IMR-90 (cell line): ENCODE measurements around the gene BTBD9. TPM values are rescaled to one million over a fixed set of nuclear protein-coding genes. Genes with fewer than 3 reads are reported as not detected.

Experiments
- ATAC-seq: fragments of 200-7000 bp; cut with Tn5 transposase; 2 replicates; pipeline ENCODE4 v1.9.1; 2020; ENCODE audit warnings: low read depth, mild to moderate bottlenecking, moderate library complexity
- BruUV-seq: library from RNA; stranded (reverse); fragments of 400-500 nt; replicated peaks from 2 replicates; lab custom pipeline; 2021; lab: Mats Ljungman, UMichigan
- CTCF ChIA-PET: fragments of 300-600 bp; formaldehyde crosslinking; extraction: SDS; loops from one replicate; lab custom pipeline; 2021; ENCODE audit warnings: antibody characterized with exemption; lab: Yijun Ruan, JAX
- POLR2A ChIA-PET: fragments of 300-600 bp; sonication (Branson Sonifier 250); formaldehyde crosslinking; loops from one replicate; lab custom pipeline; 2022; ENCODE audit warnings: antibody characterized with exemption; ENCODE audit not compliant: unreplicated experiment; lab: Charles Lee
- DNase-seq: peaks from one replicate; pipeline ENCODE4 v3.0.0; 2013
- H2AFZ ChIP-seq: replicated peaks from 2 replicates; pipeline ENCODE3; 2013; ENCODE audit warnings: low read length, mild to moderate bottlenecking; ENCODE audit not compliant: poor library complexity
- H2AK5ac ChIP-seq: 2 replicates; pipeline ENCODE4 v1.6.1; 2013; ENCODE audit warnings: low read depth, low read length, inconsistent platforms
- H2AK9ac ChIP-seq: replicated peaks from 2 replicates; pipeline ENCODE3; 2013; ENCODE audit warnings: mild to moderate bottlenecking, low read depth, low read length, moderate library complexity; ENCODE audit not compliant: poor library complexity
- H2BK120ac ChIP-seq: 2 replicates; pipeline ENCODE4 v1.6.1; 2013; ENCODE audit warnings: low read depth, low read length, inconsistent platforms
- H2BK15ac ChIP-seq: 3 replicates; pipeline ENCODE4 v1.6.1; 2013; ENCODE audit warnings: low read depth, low read length, inconsistent platforms
- H2BK20ac ChIP-seq: 2 replicates; pipeline ENCODE4 v1.6.1; 2013; ENCODE audit warnings: low read depth, mild to moderate bottlenecking, inconsistent platforms, low read length, moderate library complexity
- H2BK5ac ChIP-seq: 2 replicates; pipeline ENCODE4 v1.6.1; 2013; ENCODE audit warnings: mild to moderate bottlenecking, low read depth, low read length, inconsistent platforms; ENCODE audit not compliant: poor library complexity, severe bottlenecking
- H3K14ac ChIP-seq: replicated peaks from 2 replicates; pipeline ENCODE4 v1.6.1; 2013; ENCODE audit warnings: low read depth, low read length, inconsistent platforms
- H3K18ac ChIP-seq: 2 replicates; pipeline ENCODE4 v1.6.1; 2013; ENCODE audit warnings: low read depth, low read length, control low read depth
- H3K23ac ChIP-seq: 2 replicates; pipeline ENCODE4 v1.6.1; 2013; ENCODE audit warnings: low read depth, low read length, inconsistent platforms
- H3K27ac ChIP-seq: 2 replicates; pipeline ENCODE4 v1.5.1; 2013; ENCODE audit warnings: mild to moderate bottlenecking, control low read depth, low read length; ENCODE audit not compliant: insufficient read depth
- H3K27me3 ChIP-seq: 2 replicates; pipeline ENCODE4 v1.6.1; 2013; ENCODE audit warnings: low read length; ENCODE audit not compliant: control insufficient read depth, insufficient read depth
- H3K36me3 ChIP-seq: 2 replicates; pipeline ENCODE4 v1.6.1; 2013; ENCODE audit warnings: low read length, mixed read lengths; ENCODE audit not compliant: control insufficient read depth, insufficient read depth
- H3K4ac ChIP-seq: 2 replicates; pipeline ENCODE4 v1.6.1; 2013; ENCODE audit warnings: low read depth, low read length, inconsistent platforms
- H3K4me1 ChIP-seq: 2 replicates; pipeline ENCODE4 v1.6.1; 2013; ENCODE audit warnings: low read length, mixed read lengths; ENCODE audit not compliant: control insufficient read depth, insufficient read depth
- H3K4me2 ChIP-seq: 2 replicates; pipeline ENCODE4 v1.6.1; 2013; ENCODE audit warnings: low read depth, mild to moderate bottlenecking, control low read depth, low read length, moderate library complexity
- H3K4me3 ChIP-seq: 2 replicates; pipeline ENCODE4 v1.5.1; 2013; ENCODE audit warnings: low read depth, mild to moderate bottlenecking, control low read depth, low read length, moderate library complexity; ENCODE audit not compliant: insufficient read depth
- H3K56ac ChIP-seq: 2 replicates; pipeline ENCODE4 v1.6.1; 2013; ENCODE audit warnings: low read length, inconsistent platforms; ENCODE audit not compliant: insufficient read depth; ENCODE audit errors: extremely low read depth
- H3K79me1 ChIP-seq, 2 experiments: 2 replicates each; pipeline ENCODE4 v1.6.1; 2013; ENCODE audit warnings: low read length in 2 of 2, inconsistent platforms in 1 of 2, low read depth in 1 of 2
- H3K9ac ChIP-seq: 2 replicates; pipeline ENCODE4 v1.6.1; 2013; ENCODE audit warnings: low read depth, low read length, control low read depth
- H3K9me1 ChIP-seq: 2 replicates; pipeline ENCODE4 v1.6.1; 2013; ENCODE audit warnings: low read length, inconsistent platforms; ENCODE audit not compliant: insufficient read depth
- H3K9me3 ChIP-seq: 2 replicates; pipeline ENCODE4 v1.6.1; 2013; ENCODE audit warnings: low read length; ENCODE audit not compliant: control insufficient read depth, insufficient read depth
- H4K20me1 ChIP-seq: 2 replicates; pipeline ENCODE4 v1.6.1; 2013; ENCODE audit warnings: low read length, inconsistent platforms; ENCODE audit not compliant: insufficient read depth
- H4K5ac ChIP-seq: 2 replicates; pipeline ENCODE4 v1.6.1; 2013; ENCODE audit warnings: mild to moderate bottlenecking, low read depth, low read length, control low read depth
- H4K8ac ChIP-seq, 2 experiments: 2 replicates each; pipeline ENCODE4 v1.6.1; 2013; ENCODE audit warnings: low read depth in 2 of 2, low read length in 2 of 2, control low read depth in 1 of 2, inconsistent platforms in 1 of 2
- H4K91ac ChIP-seq: 2 replicates; pipeline ENCODE4 v1.6.1; 2013; ENCODE audit warnings: low read depth, low read length, inconsistent platforms; ENCODE audit not compliant: insufficient read depth
- MAFK ChIP-seq: IDR thresholded peaks from 2 replicates; pipeline ENCODE4 v1.6.1; 2012; ENCODE audit warnings: low read depth, low read length, improper control_type of control experiment
- WGBS, 2 experiments: methylation state at CpG; one replicate each; pipeline versions ENCODE4 v1.1.5 to v1.1.7; 2013; ENCODE audit warnings: missing lambda C conversion rate in 2 of 2; ENCODE audit not compliant: insufficient read length in 1 of 2; ENCODE audit errors: extremely low coverage in 2 of 2; 5-methylcytosine and 5-hydroxymethylcytosine counted together
- dilution Hi-C: fragments of 300-500 bp; cut with HindIII; formaldehyde crosslinking; loops from one replicate; pipeline ENCODE4 v1.14.3; 2018; ENCODE audit warnings: low sequenced_read_pairs; ENCODE audit not compliant: unreplicated experiment
- in situ Hi-C: fragments of 300-500 bp; cut with MboI; formaldehyde crosslinking; loops from 3 replicates; pipeline ENCODE4 v1.14.3; 2019; ENCODE audit warnings: low sequenced_read_pairs, inconsistent platforms, mixed read lengths
- intact Hi-C: fragments of 100-400 bp; cut with micrococcal nuclease; formaldehyde crosslinking; loops from 2 replicates; pipeline ENCODE4 v1.10.0; 2022
- polyA plus RNA-seq, 3 experiments: library from polyadenylated mRNA; depleted of rRNA; stranded (reverse); fragments of >200 nt; gene quantifications; 2 replicates each; pipeline ENCODE4 v1.2.3, GENCODE V29; 2012; ENCODE audit warnings: low replicate concordance in 1 of 3
- total RNA-seq: library from RNA; depleted of rRNA; stranded (reverse); fragments of >200 nt; gene quantifications from 2 replicates; pipeline ENCODE4 v1.2.3, GENCODE V29; 2012
- TF ChIP-seq, protein P1 (sequence below): conservative IDR thresholded peaks from 2 replicates; pipeline ENCODE4 v1.5.1; 2012; ENCODE audit warnings: mild to moderate bottlenecking, low read depth, low read length, improper control_type of control experiment

Gene BTBD9
- total and polyA plus RNA-seq, 2 of the 4 experiments (the other 2 are of a cell fraction): 4.1 to 22.0 TPM

DNA sequence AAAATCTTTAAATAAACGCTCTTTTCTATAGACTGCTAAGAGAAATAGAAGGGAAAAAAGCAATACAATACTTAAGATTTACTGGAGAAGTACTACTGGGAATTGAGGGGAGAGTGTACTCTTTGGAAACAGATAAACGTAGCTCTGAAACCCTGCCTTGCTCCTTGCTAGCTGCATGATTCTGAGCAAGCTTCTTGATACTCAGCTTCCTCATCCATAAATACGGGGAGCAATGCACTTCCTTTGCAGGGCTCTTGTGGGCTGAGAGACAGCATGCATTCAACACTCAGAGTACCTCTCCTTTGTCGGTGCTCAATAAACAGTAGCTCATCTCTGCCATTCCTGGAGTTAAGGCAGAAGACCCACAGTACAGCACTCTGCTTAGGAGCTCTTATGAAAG lies 159.7 kb downstream of the BTBD9 start:
- no peak for ATAC-seq
- Histone ChIP-seq H3K27ac (no peak overlapping the region), H3K14ac (no peak overlapping the region), H3K79me1 (0 out of 4 replicates have a peak, but pooled peaks cover 4 to 5% of the 10 kb centered on the region in 2 experiments), H4K91ac (no peak overlapping the region), H2BK15ac (no peak overlapping the region), H3K4me2 (no peak overlapping the region), H3K4ac (no peak overlapping the region), H3K9ac (no peak overlapping the region), H2AK5ac (no peak overlapping the region), H2BK120ac (no peak overlapping the region), H3K9me3 (no peaks in the 10 kb centered on the region), H2BK5ac (no peak overlapping the region), H3K27me3 (no peaks in the 10 kb centered on the region), H3K4me1 (0 out of 2 replicates have a peak, but pooled peaks cover 2% of the 10 kb centered on the region), H2AK9ac (no peak overlapping the region), H4K8ac (no peak overlapping the region), H3K56ac (no peak overlapping the region), H3K23ac (no peak overlapping the region), H3K18ac (no peak overlapping the region), H4K20me1 (no peaks in the 10 kb centered on the region), H2AFZ (no peak overlapping the region), H2BK20ac (no peak overlapping the region), H3K36me3 (no peaks in the 10 kb centered on the region), H3K4me3 (no peak overlapping the region), H4K5ac (no peak overlapping the region), H3K9me1 (peaks cover 8% of the 10 kb centered on the region; the same call in 1 of the 2 replicates)
- no peak for DNase-seq
- intact Hi-C loops (no loop called here), dilution Hi-C loops (no loop called here), in situ Hi-C loops (no loop called here)
- ChIA-PET POLR2A (no interaction called here), CTCF (no interaction called here)
- WGBS, 2 experiments: no CpG with 5 or more reads among the region's 4 CpGs
- no TSS peak for BruUV-seq
- TF ChIP-seq MAFK: no peak
- TF ChIP-seq, protein P1, sequence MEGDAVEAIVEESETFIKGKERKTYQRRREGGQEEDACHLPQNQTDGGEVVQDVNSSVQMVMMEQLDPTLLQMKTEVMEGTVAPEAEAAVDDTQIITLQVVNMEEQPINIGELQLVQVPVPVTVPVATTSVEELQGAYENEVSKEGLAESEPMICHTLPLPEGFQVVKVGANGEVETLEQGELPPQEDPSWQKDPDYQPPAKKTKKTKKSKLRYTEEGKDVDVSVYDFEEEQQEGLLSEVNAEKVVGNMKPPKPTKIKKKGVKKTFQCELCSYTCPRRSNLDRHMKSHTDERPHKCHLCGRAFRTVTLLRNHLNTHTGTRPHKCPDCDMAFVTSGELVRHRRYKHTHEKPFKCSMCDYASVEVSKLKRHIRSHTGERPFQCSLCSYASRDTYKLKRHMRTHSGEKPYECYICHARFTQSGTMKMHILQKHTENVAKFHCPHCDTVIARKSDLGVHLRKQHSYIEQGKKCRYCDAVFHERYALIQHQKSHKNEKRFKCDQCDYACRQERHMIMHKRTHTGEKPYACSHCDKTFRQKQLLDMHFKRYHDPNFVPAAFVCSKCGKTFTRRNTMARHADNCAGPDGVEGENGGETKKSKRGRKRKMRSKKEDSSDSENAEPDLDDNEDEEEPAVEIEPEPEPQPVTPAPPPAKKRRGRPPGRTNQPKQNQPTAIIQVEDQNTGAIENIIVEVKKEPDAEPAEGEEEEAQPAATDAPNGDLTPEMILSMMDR: no peak
